ENCODE results near the gene AOAH.

AOAH gene, protein sequence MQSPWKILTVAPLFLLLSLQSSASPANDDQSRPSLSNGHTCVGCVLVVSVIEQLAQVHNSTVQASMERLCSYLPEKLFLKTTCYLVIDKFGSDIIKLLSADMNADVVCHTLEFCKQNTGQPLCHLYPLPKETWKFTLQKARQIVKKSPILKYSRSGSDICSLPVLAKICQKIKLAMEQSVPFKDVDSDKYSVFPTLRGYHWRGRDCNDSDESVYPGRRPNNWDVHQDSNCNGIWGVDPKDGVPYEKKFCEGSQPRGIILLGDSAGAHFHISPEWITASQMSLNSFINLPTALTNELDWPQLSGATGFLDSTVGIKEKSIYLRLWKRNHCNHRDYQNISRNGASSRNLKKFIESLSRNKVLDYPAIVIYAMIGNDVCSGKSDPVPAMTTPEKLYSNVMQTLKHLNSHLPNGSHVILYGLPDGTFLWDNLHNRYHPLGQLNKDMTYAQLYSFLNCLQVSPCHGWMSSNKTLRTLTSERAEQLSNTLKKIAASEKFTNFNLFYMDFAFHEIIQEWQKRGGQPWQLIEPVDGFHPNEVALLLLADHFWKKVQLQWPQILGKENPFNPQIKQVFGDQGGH

DNA sequence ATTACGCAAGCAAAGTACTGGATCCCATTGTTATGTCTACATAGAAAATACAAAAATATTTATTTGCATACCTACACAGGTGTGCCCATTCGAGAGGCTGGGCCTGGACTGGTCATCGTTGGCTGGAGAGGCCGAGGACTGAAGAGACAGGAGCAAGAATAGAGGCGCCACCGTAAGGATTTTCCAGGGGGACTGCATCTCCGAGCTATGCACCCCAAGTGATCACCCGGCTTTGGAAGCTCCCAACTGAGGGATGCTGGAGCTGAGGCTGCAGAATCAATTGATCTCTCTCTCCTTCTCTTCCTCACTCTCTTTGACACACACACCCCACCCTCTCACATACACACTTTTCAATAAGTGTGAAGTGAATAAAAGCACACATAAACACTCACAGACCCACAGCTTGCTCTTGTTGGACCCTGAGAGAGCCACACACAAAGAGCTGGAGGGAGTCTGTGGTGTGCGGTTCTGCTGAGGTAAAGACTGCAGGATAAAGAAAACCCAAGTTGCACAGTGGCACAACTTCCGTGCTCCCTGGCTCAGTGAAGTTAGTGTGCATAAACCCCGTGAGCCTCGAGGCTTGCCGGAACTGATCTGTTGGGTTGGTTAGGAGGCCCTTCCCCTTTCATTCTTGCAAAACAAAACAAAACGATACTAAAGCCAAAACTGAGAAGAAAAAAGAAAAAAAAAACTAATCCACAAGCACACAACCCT lies at the start of gene AOAH:
TSS of gene AOAH (minus strand) at position 544 of the 714 bp plus-strand sequence. CDS start at position 198, 346 bp downstream.
- DNase-seq (ENCODE audit: low read depth in 2 of 2) = peak; percentile 45 to 50

DNA sequence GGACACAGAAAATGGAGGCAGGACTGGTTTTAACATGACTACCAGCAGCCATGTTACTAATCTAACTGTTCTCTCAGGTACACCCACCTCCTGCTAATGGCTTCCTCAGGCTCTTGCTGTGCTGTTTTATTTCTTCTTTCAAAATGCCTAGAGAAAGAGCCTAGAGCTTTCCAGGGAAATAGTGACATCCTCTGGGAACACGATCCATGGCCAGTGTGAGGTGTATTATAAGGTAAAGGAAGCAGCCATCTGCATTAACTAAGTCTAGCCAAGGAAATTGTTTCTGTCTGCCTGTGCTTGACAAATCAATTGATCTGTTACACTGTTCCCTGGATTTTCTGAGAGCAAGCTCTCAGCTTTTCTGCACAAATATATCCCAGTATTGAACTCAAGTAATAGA lies 42.2 kb upstream of the AOAH start:
- DNase-seq (ENCODE audit: low read depth in 2 of 2) = no peak

DNA sequence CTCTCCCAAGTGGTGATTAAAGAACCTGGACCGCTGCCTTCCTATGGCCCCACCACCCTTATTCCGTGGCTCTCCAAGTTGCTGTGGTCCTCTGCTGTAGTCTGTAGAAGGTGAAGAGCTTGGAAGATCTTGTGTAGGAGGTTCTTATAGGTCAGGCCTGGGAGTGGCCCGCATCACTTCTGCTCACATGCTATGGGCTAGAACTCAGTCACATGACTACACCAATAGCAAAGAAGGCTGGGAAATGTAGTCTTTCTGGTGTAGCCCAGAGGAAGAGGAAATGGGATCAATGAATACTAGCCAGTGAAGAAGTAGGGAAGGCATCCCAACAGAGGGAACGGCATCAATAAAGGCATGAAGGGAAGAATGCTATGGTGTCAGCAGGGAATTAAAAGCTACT lies 41.3 kb upstream of the AOAH start:
- DNase-seq (ENCODE audit: low read depth in 2 of 2) = no peak

DNA sequence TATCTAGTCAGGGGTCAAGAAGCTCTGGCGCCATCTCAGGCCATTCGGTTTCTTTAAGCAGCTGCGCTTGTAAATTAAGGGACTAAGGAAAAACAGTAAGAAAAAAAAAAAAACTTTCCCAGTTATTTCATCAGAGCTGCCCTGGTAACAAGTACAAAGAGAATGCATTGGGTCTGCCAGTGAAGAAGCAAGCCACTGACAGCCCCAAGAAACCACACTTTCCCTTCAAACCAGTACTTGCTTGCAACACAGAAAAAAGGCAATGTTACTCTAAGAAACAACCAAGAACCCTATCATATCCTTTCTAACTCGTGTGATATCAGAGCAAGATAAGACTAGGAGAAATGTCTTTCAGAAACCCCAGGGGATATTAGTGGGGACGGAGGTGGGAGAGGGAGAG lies 40.6 kb upstream of the AOAH start:
- DNase-seq (ENCODE audit: low read depth in 2 of 2) = no peak

DNA sequence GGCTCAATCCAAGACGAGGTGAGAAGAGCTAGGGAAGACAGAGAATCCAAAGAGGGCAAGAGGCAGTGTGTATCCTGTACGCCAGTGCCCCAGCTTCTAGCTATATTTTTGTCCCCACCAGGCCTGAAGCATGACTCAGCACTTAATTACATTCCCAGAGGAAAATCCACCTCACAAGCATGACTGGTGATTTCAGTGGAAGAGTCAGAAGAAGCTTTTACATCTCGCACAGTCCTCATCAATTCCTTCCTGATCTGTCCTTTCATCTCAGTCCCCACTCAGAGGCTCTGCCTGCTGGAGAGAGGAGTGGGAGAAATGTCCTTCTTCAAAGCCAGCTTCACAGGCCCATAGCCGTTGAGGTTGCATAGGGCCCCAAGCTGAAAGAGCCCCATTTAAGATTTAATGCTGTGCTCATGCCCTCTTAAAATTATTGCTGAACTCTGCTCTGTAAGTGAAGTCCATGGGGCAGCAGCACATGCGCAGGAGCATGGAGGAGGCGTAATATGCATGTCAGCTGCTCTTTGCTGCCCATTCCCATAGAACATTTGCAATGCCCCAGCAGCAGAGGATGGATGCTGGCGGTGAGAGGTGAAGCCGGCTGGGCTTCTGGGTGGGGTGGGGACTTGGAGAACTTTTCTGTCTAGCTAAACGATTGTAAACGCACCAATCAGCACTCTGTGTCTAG lies 39.0 kb upstream of the AOAH start:
- DNase-seq (ENCODE audit: low read depth in 2 of 2) = no peak

DNA sequence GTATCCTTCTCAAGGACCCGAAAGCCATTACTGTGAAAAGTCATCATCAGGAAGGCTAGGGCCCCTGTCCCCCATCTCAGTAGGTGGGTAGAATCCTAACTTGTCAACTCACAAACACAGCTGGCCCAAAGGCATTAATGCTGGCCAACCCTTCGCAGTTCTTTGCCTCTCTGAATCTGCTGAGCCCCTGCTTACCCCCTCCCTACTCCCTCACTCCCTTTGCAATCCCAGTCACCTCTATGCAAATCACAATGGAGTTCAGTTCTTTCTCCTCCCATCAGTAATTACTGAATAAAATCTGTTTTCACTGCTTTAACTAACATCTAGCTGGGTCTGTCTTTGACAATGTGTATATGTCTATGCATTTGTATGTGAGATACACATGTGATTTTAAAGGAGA lies 38.1 kb upstream of the AOAH start:
- no peak for DNase-seq (ENCODE audit: low read depth in 2 of 2)

DNA sequence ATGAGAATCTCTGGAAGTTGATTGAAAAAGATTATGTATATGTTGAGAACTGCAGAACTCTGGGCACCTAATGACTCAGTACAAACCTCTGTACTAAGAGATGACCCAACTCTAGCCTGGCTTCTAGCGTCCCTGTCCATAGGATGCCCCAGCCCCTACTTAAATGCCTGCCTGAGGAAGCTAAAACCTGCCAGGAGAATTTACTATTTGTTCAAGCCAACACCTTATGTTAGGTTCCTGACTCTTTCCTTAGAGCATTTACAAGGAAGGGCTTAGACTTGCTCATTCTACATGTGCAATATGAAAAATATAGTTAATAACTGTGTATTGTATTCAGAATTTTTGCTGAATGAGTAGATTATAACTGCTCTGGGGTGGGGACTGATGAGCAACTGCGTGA lies 37.5 kb upstream of the AOAH start:
- no peak for DNase-seq (ENCODE audit: low read depth in 2 of 2)

DNA sequence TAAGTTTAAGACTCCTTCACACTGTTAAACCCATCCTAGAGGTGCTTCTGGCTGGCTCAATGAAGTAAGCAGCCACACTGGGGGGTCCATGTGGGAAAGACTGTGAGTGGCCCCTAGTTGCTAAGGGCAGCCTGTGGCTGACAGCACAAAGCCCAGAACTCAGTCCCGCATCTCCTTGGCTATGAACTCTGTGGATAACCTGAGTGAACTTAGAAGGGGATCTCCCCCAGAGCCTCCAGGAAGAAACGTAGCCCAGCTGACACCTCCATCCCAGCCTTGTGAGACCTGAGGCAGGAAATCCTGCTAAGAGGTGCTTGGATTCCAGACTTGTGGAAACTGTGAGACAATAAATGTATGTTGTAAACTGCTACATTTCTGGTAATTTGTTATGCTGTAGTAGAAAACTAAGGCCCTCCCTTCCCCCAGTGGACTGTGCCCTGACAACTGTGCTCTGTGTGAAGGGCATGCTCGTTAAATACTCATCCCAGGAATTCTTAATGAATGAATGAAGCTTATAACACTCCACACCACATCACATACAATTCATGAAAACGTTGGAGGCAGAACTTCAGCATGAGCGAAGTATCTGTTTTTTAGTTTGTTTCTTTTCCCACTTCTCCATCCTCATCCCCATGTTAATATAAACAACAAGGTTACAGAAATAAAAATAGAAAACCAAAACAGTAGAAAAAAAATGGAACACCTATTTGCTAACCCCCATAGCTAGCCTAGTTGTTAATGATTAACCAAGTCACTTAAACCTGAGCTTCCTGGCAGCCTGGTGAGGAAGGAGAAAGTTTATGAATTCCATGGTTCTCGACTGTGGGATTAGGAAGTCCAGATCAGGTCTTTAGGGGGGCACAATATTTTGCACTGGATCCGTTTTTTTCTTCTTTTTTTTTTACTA lies 36.8 kb upstream of the AOAH start:
- no peak for DNase-seq (ENCODE audit: low read depth in 2 of 2)

DNA sequence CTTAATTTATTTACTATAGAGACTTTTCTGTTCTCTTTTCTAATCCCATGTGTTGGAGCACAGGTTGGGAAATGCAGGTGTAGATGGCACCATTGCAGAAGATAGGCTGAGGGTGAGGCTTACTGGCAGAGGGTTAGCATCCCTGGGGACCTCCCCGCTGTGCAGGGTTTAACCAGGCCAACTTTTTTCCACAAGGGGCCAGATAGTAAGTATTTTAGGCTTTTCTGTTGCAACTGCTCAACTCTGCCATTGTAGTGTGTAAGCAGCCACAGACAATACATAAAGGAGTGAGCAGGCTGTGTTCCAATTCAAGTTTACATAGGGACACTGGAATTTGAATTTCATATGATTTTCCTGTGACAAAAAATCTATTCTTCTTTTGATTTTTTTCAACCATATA lies 34.6 kb upstream of the AOAH start:
- no peak for DNase-seq (ENCODE audit: low read depth in 2 of 2)

DNA sequence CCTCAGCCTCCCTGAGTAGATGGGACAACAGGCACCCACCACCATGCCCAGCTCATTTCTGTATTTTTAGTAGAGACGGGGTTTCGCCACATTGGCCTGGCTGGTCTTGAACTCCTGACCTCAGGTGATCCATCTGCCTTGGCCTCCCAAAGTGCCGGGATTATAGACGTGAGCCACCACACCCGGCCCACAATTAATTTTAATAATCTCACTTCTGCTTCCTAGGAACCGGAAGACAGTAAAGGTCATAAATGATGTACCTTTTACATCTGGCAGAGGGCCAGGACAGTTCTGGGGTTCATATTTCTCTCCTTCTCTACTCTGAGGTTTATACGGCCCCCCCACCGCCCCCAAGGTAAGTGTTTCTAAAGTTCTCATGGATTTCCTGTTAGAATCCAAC lies 31.2 kb upstream of the AOAH start:
- no peak for DNase-seq (ENCODE audit: low read depth in 2 of 2)

DNA sequence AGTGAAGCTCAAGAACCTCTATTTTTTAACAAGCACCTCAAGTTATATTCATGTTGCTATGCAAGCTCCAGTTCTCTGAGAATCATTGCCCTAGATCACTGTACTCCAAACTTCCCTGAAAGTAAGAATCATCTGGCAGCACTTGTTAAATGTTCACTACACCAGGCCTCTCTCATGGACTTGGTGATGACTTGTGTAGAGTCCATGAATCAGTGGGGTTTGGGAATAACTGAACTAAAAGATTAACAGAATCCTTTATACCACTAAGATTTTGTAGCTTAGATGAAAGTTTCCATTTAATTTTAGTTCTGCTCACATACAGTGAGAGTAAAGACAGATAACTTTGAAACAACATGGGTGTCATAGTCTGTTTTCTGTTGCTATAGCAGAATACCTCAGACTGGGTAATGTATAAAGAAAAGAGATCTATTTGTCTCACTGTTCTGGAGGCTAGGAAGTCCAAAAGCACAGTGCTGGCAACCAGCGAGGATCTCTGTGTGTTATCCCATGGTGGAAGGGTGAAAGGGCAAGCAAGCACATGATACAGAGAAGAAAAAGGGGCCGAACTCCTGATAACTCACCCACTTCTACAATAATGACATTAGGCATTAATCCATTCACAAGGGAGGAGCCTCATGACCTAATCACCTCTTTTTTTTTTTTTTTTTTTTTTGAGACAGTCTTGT lies 27.9 kb upstream of the AOAH start:
- DNase-seq (ENCODE audit: low read depth in 2 of 2) = no peak

DNA sequence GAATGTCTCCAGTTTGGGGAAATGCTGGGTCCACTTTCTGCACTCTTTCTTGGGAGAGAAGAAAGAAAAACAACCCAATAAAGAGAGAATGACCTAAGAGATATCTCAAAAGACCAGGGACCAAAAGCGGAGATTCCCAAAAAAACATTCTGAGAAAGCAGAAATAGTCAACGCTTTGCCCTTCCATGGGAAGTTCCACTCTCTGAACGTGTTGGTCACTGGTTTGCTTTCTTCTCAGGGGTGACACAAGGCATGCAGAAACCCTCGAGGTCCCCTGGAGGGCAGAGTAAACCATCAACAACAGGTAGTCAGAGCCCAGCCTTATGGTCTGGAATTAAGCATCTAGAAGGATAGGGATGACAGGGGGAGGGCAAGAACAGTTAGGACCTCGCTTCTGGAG lies 26.2 kb upstream of the AOAH start:
- no peak for DNase-seq (ENCODE audit: low read depth in 2 of 2)

DNA sequence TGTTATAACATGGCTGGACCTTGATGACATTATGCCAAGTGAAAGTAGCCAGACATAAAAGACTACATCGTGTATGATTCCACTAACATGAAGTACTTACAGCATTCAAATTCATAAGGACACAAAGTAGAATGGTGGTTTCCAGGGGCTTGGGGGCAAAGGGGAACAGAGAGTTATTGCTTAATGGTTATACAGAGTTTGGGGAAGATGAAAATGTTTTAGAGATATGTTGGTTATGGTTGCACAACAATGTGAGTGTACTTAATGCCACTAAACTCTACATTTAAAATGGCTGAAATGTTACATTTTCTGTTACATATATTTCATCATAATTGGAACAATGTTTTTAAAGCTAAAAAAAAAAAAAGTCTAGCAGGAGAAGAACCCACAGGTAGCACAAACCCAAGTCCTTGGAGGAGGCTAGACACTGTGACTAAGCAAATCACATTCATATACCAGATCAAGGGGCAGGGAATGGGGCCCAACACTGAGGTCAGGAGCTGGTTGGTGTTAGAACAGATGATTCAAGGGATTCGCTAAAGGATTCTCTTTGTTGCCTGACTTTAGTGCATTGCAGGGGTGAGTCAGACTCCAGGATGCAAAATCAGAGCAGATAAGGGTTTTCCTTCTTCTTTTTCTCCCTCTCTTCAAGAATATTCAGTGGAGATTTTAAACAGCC lies 25.1 kb upstream of the AOAH start:
- no peak for DNase-seq (ENCODE audit: low read depth in 2 of 2)

DNA sequence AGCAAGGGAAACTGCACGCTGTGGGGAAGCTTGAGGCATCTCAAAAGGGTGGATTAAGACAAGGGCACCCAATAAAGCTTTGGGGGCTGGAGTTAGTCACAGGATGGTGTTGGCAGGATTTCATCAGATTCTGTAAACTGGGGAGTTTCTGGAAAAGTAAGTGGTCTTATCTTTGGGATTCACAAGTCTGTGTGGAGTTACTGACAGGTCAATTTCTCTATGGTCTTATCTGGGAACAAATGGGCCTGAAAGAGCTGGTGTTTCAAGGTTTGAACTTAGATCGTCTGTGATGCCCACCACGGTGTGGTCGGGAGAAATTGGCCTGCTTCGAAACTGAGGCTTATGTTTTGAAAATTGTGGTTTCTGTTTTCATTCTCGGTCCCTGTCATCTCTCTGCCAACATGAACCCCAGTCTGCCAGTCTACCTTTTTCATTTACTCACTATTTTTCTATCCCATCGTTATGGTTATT lies 23.8 kb upstream of the AOAH start:
- no peak for DNase-seq (ENCODE audit: low read depth in 2 of 2)

DNA sequence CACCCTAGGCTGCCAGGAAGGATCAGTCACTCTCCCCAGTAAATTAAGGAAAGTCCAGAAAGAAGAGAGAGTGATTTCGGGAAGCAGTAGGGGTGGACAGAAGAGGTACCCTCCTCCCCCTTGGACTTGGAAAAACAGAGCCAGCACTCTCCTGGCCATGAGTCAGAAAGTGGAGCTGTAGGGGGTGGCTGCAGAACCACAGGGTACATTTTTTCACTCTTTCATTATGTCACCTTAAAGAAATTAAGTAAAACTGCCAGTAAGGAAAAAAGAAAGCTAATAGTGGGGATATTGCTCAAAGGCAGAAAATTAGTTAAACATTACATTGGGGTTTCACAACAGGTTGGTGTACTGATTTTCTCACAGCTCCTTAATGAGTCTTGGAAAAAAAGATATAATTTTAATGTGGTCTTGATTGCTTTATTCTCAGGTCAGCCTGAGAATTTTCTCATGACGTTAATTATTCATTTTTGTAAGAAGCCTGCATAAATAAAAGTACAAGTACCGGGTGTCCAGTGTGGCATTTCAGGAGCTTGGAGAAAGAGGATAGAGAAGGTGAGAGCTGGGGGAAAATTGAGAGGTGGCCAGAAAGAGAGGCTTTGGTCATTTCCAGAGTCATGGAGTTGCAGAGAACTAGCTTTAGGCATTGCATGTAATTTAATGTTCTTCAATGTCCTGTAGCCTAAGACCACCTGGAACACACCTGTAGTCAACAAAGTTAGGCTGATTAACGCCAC lies 23.2 kb upstream of the AOAH start:
- no peak for DNase-seq (ENCODE audit: low read depth in 2 of 2)

DNA sequence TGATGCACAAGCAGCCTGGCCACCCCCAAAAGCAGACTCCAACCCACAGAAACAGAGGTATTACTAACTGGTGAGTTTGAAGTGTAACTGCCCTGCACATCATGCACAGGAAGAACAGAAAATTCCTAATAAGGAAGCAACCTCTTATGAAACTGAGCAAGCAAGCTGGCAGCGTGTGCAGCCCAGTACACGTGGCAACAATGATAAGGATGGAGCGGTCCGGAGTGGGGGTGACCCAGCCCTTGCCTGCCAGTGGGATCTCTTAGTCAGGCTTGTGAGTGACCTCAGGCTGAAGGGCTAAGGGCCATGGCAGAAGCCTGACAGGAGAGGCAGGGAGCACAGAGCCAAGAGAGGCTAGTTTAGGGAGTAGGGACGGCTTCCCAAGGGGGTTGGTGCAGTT lies 22.1 kb upstream of the AOAH start:
- DNase-seq (ENCODE audit: low read depth in 2 of 2) = no peak

DNA sequence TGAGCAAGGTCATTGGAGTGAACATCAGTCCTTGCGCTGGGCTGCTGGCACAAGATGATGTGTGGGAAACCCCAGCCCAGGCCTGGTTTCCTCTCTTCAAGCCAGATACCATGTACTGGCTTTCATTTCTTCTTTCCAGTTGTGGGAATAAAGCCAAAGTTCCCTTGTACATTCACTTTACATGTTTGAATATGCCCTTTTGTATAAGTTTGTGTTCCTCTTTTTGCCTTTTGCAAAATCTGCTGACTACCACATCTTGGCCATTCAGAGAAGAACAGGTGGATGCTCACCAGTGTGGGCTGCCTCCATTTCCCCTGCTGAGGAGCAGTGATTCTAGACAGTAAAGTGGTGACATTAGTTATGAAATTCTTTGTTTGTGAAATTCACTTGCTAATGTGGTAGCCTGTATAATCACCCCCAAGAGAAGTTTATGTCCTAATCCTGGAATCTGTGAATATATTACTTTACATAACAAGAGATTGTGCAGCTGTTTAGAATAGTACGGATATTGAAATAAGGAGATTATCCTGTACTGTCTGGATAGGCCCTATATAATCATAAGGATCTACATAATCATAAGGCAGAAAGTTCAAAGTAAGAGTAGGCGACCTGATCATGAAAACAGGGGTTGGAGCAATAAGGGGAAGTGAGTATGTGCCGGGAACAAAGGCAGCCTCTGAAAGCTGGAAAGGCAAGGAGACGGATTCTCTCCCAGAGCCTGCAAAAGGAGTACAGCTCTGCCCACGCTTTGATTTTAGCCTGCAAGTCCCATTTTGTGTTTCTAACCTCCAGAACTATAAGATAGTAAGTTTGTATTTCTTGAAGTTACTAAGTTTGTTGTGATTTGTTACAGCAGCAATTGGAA lies 18.8 kb upstream of the AOAH start:
- DNase-seq (ENCODE audit: low read depth in 2 of 2) = no peak

DNA sequence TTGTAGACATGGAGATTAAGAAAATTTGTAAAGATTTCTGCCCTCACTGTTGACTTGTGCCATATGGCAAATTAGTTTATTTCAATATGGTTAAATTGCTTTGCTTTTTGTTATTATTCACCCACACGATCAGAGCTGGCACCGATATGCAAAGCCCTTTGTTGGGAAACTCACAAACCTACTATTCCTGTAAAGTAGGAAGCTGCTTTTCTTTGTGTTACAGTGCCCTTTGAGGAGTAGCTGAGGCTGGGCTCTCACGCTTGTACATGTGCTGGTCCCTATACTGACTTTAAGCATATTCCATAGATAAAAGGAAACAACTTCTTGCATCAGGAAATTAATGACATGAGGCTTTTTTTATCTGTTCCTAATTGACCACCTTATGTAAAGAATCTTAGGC lies 17.6 kb upstream of the AOAH start:
- DNase-seq (ENCODE audit: low read depth in 2 of 2) = no peak

Measured in activated CD8-positive, alpha-beta memory T cell treated with anti-CD3 and anti-CD28 coated beads for 4 hours (primary cell).